GM12874 (cell line): ENCODE data around the gene MED13L.

Source experiments
- CTCF ChIP-seq: IDR thresholded peaks from 2 replicates; pipeline ENCODE4 v1.5.1; 2011; ENCODE audit warnings: low read depth, mild to moderate bottlenecking, control low read depth, low read length, moderate library complexity; ENCODE audit not compliant: insufficient read depth

The MED13L gene

DNA sequence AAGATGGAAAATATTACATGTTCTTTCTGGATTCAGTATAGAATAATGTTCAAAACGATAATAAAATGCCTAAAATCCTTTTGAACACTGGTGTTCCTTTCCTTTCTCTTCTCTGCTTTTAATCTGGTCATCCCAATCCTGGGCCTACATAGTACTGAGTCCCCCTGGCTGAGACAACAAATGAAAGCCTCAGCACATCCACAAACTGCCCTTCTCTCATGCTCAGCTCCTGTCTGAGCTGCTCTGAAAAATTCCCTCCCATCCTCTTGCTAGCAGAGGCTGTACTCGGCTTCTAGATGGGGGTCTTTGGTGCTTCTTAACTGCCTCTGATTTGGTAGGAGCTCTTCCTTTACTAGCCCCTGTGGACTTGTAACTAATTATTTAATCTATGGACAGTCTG, 232.3 kb downstream of the MED13L start:
- no peak for TF ChIP-seq CTCF

GRCh38 chr12:116043659-116044535, 233.6 kb downstream of the MED13L start:
- TF ChIP-seq CTCF = no peak

- no peak for TF ChIP-seq CTCF
These were observed 237.1 kb downstream of the MED13L start for GRCh38 chr12:116040402-116040801.

GRCh38 chr12:116039081-116039480, 238.4 kb downstream of the MED13L start:
- no peak for TF ChIP-seq CTCF

GRCh38 chr12:116037941-116038837, 239.3 kb downstream of the MED13L start:
- TF ChIP-seq CTCF = no peak

- no peak for TF ChIP-seq CTCF
These were observed 243.7 kb downstream of the MED13L start for GRCh38 chr12:116033765-116034164.

DNA sequence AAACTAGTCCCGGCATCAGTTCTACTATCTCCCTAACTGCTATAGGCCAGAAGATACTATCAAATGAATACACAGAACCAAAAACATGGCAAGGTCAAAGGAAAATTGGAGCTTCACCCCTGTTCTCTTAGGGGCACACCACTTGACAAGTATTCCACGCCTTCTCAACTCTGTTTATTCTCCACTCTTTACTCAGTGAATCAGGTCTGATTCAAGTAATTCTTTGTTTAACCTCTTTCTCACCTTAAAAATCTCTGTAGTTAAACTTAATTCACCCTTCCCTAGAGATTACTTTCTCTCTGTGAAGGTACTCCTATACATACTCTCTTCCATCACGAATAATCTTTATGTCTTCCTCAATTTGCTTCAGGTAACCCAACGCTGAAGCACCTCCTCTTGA, 248.9 kb downstream of the MED13L start:
- TF ChIP-seq CTCF = no peak
